DOHH2 (cell line): ENCODE measurements around the gene KANK3.
"Not testable (repeated sequence)": the region's sequence is repeated elsewhere in the genome, so short reads cannot be mapped to it uniquely, and the experiment has no call there.

Source experiments
- H3F3A ChIP-seq: fragments of 200-600 bp; sonication (generic), shearing (Covaris generic); 2 replicates; pipeline ENCODE4 v1.6.0; 2016; ENCODE audit warnings: antibody characterized with exemption, mild to moderate bottlenecking; ENCODE audit not compliant: control insufficient read depth, insufficient read depth
- H3K27ac ChIP-seq: fragments of 200-600 bp; sonication (generic); 2 replicates; pipeline ENCODE4 v1.5.1; 2014; ENCODE audit warnings: low read depth, mild to moderate bottlenecking, low read length, moderate library complexity
- H3K27me3 ChIP-seq: fragments of 200-600 bp; sonication (generic); 2 replicates; pipeline ENCODE4 v1.6.1; 2014; ENCODE audit warnings: mild to moderate bottlenecking, low read length, mixed read lengths; ENCODE audit not compliant: control insufficient read depth
- H3K36me3 ChIP-seq: fragments of 200-600 bp; sonication (generic); 2 replicates; pipeline ENCODE4 v1.6.1; 2014; ENCODE audit warnings: mild to moderate bottlenecking, low read length, moderate library complexity, mixed read lengths; ENCODE audit not compliant: control insufficient read depth
- H3K4me1 ChIP-seq: fragments of 200-600 bp; sonication (generic); 2 replicates; pipeline ENCODE4 v1.6.1; 2014; ENCODE audit warnings: mild to moderate bottlenecking, low read length, mixed read lengths; ENCODE audit not compliant: control insufficient read depth
- H3K4me2 ChIP-seq: fragments of 200-600 bp; sonication (generic); 2 replicates; pipeline ENCODE4 v1.6.0; 2014; ENCODE audit warnings: mild to moderate bottlenecking, low read length, moderate library complexity
- H3K4me3 ChIP-seq: fragments of 200-600 bp; sonication (generic); 2 replicates; pipeline ENCODE4 v1.5.1; 2014; ENCODE audit warnings: mild to moderate bottlenecking, low read length, mixed read lengths
- H3K79me2 ChIP-seq: fragments of 200-600 bp; sonication (generic); 2 replicates; pipeline ENCODE4 v1.6.1; 2014; ENCODE audit warnings: mild to moderate bottlenecking, low read length, mixed read lengths; ENCODE audit not compliant: control insufficient read depth
- H3K9me2 ChIP-seq: fragments of 200-600 bp; sonication (generic); replicated peaks from 2 replicates; pipeline ENCODE4 v1.6.1; 2014; ENCODE audit warnings: mild to moderate bottlenecking, low read length, mixed read lengths; ENCODE audit not compliant: control insufficient read depth
- H3K9me3 ChIP-seq: fragments of 200-600 bp; sonication (generic); 2 replicates; pipeline ENCODE4 v1.6.1; 2014; ENCODE audit warnings: antibody characterized with exemption, low read length, mixed read lengths; ENCODE audit not compliant: control insufficient read depth, insufficient read depth
- H4K20me1 ChIP-seq: fragments of 200-600 bp; sonication (generic); 2 replicates; pipeline ENCODE4 v1.6.0; 2014; ENCODE audit warnings: low read depth, mild to moderate bottlenecking, antibody characterized with exemption, low read length, moderate library complexity; ENCODE audit not compliant: control insufficient read depth, insufficient read depth
- EZH2phosphoT487 ChIP-seq: fragments of 200-600 bp; sonication (generic); IDR thresholded peaks from 2 replicates; pipeline ENCODE4 v1.6.1; 2017; ENCODE audit warnings: borderline replicate concordance, mild to moderate bottlenecking, antibody characterized with exemption, low read length, moderate library complexity, mixed read lengths
- TF ChIP-seq, protein P1 (sequence below): fragments of 200-600 bp; sonication (generic); IDR thresholded peaks from one replicate; pipeline ENCODE4 v1.5.1; 2014; ENCODE audit warnings: antibody characterized with exemption, mild to moderate bottlenecking, low read depth, low read length; ENCODE audit not compliant: poor library complexity, severe bottlenecking

The KANK3 gene

DNA sequence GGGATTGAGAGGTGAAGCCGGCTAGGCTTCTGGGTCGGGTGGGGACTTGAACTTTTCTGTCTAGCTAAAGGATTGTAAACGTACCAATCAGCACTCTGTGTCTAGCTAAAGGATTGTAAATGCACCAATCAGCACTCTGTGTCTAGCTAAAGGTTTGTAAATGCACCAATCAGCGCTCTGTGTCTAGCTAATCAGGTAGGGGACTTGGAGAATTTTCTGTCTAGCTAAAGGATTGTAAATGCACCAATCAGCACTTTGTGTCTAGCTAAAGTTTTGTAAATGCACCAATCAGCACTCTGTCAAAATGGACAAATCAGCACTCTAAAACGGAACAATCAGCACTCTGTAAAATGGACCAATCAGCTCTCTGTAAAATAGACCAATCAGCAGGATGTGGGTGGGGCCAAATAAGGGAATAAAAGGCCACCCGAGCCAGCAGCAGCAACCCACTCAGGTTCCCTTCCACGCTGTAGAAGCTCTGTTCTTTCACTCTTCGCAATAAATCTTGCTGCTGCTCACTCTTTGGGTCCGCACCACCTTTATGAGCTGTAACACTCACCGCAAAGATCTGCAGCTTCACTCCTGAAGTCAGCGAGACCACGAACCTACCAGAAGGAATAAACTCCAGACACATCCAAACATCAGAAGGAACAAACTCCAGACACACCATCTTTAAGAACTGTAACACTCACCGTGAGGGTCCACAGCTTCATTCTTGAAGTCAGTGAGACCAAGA lies 36.3 kb upstream of the KANK3 start:
- not testable (repeated sequence) for H3K36me3 ChIP-seq, H3K9me2 ChIP-seq, H4K20me1 ChIP-seq, H3K9me3 ChIP-seq, H3K79me2 ChIP-seq, H3K4me2 ChIP-seq, H3F3A ChIP-seq, H3K27me3 ChIP-seq, H3K4me3 ChIP-seq, H3K4me1 ChIP-seq, H3K27ac ChIP-seq

GRCh38 chr19:8377598-8377997 lies 34.5 kb upstream of the KANK3 start:
- Histone ChIP-seq H3K4me3 (no peak overlapping the region), H3K27me3 (no peaks in the 10 kb centered on the region), H3K9me2 (no peaks in the 10 kb centered on the region), H4K20me1 (no peaks in the 10 kb centered on the region), H3K27ac (no peak overlapping the region), H3K9me3 (no peaks in the 10 kb centered on the region), H3K4me2 (no peak overlapping the region), H3K36me3 (no peaks in the 10 kb centered on the region), H3F3A (no peaks in the 10 kb centered on the region), H3K4me1 (no peaks in the 10 kb centered on the region), H3K79me2 (no peaks in the 10 kb centered on the region)
- TF ChIP-seq, protein P1, sequence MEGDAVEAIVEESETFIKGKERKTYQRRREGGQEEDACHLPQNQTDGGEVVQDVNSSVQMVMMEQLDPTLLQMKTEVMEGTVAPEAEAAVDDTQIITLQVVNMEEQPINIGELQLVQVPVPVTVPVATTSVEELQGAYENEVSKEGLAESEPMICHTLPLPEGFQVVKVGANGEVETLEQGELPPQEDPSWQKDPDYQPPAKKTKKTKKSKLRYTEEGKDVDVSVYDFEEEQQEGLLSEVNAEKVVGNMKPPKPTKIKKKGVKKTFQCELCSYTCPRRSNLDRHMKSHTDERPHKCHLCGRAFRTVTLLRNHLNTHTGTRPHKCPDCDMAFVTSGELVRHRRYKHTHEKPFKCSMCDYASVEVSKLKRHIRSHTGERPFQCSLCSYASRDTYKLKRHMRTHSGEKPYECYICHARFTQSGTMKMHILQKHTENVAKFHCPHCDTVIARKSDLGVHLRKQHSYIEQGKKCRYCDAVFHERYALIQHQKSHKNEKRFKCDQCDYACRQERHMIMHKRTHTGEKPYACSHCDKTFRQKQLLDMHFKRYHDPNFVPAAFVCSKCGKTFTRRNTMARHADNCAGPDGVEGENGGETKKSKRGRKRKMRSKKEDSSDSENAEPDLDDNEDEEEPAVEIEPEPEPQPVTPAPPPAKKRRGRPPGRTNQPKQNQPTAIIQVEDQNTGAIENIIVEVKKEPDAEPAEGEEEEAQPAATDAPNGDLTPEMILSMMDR: no peak
- TF ChIP-seq EZH2phosphoT487: no peak

- H3K4me2 ChIP-seq, H4K20me1 ChIP-seq, H3K9me3 ChIP-seq, H3K4me1 ChIP-seq, H3K27me3 ChIP-seq, H3K36me3 ChIP-seq, H3F3A ChIP-seq, H3K27ac ChIP-seq, H3K9me2 ChIP-seq, H3K79me2 ChIP-seq, H3K4me3 ChIP-seq: not testable (repeated sequence)
These were observed 33.4 kb upstream of the KANK3 start for GRCh38 chr19:8376373-8376974.

- not testable (repeated sequence) for H3F3A ChIP-seq, H4K20me1 ChIP-seq, H3K4me2 ChIP-seq, H3K9me2 ChIP-seq, H3K4me3 ChIP-seq, H3K27me3 ChIP-seq, H3K36me3 ChIP-seq, H3K9me3 ChIP-seq, H3K27ac ChIP-seq, H3K4me1 ChIP-seq, H3K79me2 ChIP-seq
These were observed 32.7 kb upstream of the KANK3 start for GRCh38 chr19:8375766-8376165.
